ENCODE data around the gene STEEP1. TPM values are rescaled to one million over a fixed set of nuclear protein-coding genes. Genes with fewer than 3 reads are reported as not detected.

STEEP1 gene
- total and polyA plus RNA-seq, 10 donors: 11.0 to 31.6 (median 22.1) TPM

DNA sequence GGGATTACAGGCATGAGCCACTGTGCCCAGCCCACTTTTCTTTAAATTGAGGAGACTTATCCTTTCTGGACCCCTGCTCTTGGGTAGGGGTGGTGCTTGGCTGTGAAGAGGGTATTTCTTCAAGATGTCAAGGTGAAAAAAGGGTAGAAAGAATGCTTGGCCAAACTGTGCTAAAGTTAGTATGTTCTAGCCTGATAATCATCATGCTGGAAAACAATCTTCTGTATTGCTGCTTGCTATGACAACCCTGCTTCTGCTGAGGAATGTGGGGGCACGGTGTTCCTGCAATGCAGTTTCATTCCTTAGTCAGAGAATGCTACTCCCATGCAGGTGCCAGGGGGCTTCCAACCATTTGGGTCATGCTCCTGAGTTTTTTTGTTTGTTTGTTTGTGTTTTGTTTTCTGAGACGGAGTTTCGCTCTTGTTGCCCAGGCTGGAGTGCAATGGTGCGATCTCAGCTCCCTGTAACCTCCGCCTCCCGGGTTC, 5.2 kb upstream of the STEEP1 start:
- H3K36me3 ChIP-seq: no peaks in the 10 kb centered on the region
- WGBS, 5 donors: 86 to 98% (median 91%) methylated on average over 6 of the region's 6 CpGs
- no peak overlapping the region for H3K27ac ChIP-seq
- TF ChIP-seq, protein P1, sequence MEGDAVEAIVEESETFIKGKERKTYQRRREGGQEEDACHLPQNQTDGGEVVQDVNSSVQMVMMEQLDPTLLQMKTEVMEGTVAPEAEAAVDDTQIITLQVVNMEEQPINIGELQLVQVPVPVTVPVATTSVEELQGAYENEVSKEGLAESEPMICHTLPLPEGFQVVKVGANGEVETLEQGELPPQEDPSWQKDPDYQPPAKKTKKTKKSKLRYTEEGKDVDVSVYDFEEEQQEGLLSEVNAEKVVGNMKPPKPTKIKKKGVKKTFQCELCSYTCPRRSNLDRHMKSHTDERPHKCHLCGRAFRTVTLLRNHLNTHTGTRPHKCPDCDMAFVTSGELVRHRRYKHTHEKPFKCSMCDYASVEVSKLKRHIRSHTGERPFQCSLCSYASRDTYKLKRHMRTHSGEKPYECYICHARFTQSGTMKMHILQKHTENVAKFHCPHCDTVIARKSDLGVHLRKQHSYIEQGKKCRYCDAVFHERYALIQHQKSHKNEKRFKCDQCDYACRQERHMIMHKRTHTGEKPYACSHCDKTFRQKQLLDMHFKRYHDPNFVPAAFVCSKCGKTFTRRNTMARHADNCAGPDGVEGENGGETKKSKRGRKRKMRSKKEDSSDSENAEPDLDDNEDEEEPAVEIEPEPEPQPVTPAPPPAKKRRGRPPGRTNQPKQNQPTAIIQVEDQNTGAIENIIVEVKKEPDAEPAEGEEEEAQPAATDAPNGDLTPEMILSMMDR (IDR thresholded peaks at IDR 0.05 in 8 of 11, conservative IDR thresholded peaks at IDR 0.05 in 3 of 11): no peak
- H3K9me3 ChIP-seq: no peaks in the 10 kb centered on the region
- H3K4me3 ChIP-seq: no peak overlapping the region
- DNase-seq: no peak
- intact Hi-C loops (cut with DNase I; ENCODE audit: low total_unique reads): no loop called here
- peaks cover 0 to 4% (median 0%) of the 10 kb centered on the region in 7 donors for H3K27me3 ChIP-seq (replicated peaks in 1 of 7)
- peaks cover 0 to 14% (median 6%) of the 10 kb centered on the region in 6 donors for H3K4me1 ChIP-seq

- peaks cover 0 to 14% (median 0%) of the 10 kb centered on the region in 6 donors for H3K4me1 ChIP-seq
- intact Hi-C loops (cut with DNase I; ENCODE audit: low total_unique reads): no loop called here
- H3K36me3 ChIP-seq: peaks cover 0 to 19% (median 2%) of the 10 kb centered on the region in 6 donors
- TF ChIP-seq, protein P1 (IDR thresholded peaks at IDR 0.05 in 8 of 11, conservative IDR thresholded peaks at IDR 0.05 in 3 of 11): no peak
- TF ChIP-seq POLR2AphosphoS5 (IDR thresholded peaks at IDR 0.05): no peak
- TF ChIP-seq POLR2A (IDR thresholded peaks at IDR 0.05): no peak
- no peak for DNase-seq
- H3K27ac ChIP-seq: no peak overlapping the region
- WGBS, 5 donors: 65 to 100% (median 88%) methylated on average over 2 to 3 of the region's 3 CpGs
- H3K4me3 ChIP-seq: no peak overlapping the region
- H3K27me3 ChIP-seq (replicated peaks in 1 of 7): no peaks in the 10 kb centered on the region
- H3K9me3 ChIP-seq: no peaks in the 10 kb centered on the region
These were observed 12.7 kb downstream of the STEEP1 start for GRCh38 chrX:119552508-119552907.

DNA sequence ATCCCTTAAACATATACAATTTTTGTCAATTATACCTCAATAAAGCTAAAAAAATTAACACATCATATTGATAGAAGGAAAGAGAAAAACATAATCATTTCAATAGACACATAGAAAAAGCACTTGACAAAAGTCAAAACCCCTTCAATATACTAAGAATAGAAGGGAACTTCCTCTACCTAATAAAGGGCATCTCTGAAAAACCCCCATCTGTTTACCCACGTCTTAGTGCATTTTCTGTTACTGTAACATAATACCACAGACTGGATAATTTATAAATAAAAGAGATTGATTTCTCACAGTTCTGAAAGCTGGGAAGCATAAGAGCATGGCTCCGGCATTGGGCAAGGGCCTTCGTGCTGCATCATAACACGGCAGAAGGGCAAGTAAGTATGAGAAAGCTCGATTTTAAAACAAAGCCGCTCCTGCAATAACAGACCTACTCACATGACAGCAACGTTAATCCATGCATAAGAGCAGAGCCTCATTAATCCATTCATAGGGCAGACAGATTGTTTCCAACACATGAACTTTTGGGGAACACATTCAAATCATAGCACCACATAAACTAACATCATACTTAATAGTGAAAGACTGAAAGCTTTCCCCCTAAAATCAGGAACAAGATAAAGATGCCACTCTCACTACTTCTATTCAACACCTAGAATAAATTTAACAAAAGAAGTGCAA, 15.7 kb downstream of the STEEP1 start:
- intact Hi-C loops (cut with DNase I; ENCODE audit: low total_unique reads): no loop called here
- 42 to 69% (median 57%) methylated on average over 7 of the region's 7 CpGs for WGBS, 5 donors

GRCh38 chrX:119541188-119541587, 24.0 kb downstream of the STEEP1 start:
- 68 to 83% (median 78%) methylated on average over 4 of the region's 4 CpGs for WGBS, 5 donors

More for the DNA sequence above, 15.7 kb downstream of the STEEP1 start:
- H3K4me3 ChIP-seq: no peak overlapping the region
- DNase-seq: no peak
- no peak overlapping the region for H3K27ac ChIP-seq
- H3K4me1 ChIP-seq: peaks cover 0 to 14% (median 0%) of the 10 kb centered on the region in 6 donors
- peaks cover 0 to 3% (median 0%) of the 10 kb centered on the region in 6 donors for H3K36me3 ChIP-seq
- H3K27me3 ChIP-seq (replicated peaks in 1 of 7): no peaks in the 10 kb centered on the region
- TF ChIP-seq POLR2AphosphoS5 (IDR thresholded peaks at IDR 0.05) (no peak), POLR2A (IDR thresholded peaks at IDR 0.05) (no peak)
- TF ChIP-seq, protein P1 (IDR thresholded peaks at IDR 0.05 in 8 of 11, conservative IDR thresholded peaks at IDR 0.05 in 3 of 11): no peak
- H3K9me3 ChIP-seq: no peaks in the 10 kb centered on the region

More at GRCh38 chrX:119541188-119541587, 24.0 kb downstream of the STEEP1 start:
- Histone ChIP-seq H3K27ac (peak overlapping the region in 5 of 8 donors; percentile 11 to 45 (median 41)), H3K9me3 (no peaks in the 10 kb centered on the region), H3K27me3 (replicated peaks in 1 of 7) (no peaks in the 10 kb centered on the region), H3K36me3 (peaks cover 0 to 38% (median 0%) of the 10 kb centered on the region in 6 donors), H3K4me1 (no peaks in the 10 kb centered on the region), H3K4me3 (no peak overlapping the region)
- TF ChIP-seq, protein P1 (IDR thresholded peaks at IDR 0.05 in 8 of 11, conservative IDR thresholded peaks at IDR 0.05 in 3 of 11): no peak
- TF ChIP-seq POLR2A (IDR thresholded peaks at IDR 0.05) (no peak), POLR2AphosphoS5 (IDR thresholded peaks at IDR 0.05) (no peak)
- no peak for DNase-seq
- intact Hi-C loops (cut with DNase I; ENCODE audit: low total_unique reads): no loop called here

All from spleen (tissue), 11 donors.